HG02885 (cell line): ENCODE measurements around the gene CDKAL1.

Experiments used
- ATAC-seq: cut with Tn5 transposase; IDR thresholded peaks from one replicate; pipeline ENCODE4 v1.9.1; 2021; ENCODE audit warnings: mild to moderate bottlenecking; ENCODE audit not compliant: unreplicated experiment, poor library complexity

Gene CDKAL1

GRCh38 chr6:20771409-20771808 is 237.2 kb downstream of the CDKAL1 start:
- no peak for ATAC-seq

- ATAC-seq: no peak
These were observed 239.6 kb downstream of the CDKAL1 start for GRCh38 chr6:20773822-20774221.

- no peak for ATAC-seq
These were observed 241.7 kb downstream of the CDKAL1 start for GRCh38 chr6:20775981-20776380.

GRCh38 chr6:20777801-20778200 is 243.5 kb downstream of the CDKAL1 start:
- ATAC-seq: no peak

- ATAC-seq: no peak
These were observed 244.2 kb downstream of the CDKAL1 start for GRCh38 chr6:20778459-20778858.

GRCh38 chr6:20778912-20779311 is 244.7 kb downstream of the CDKAL1 start:
- no peak for ATAC-seq

GRCh38 chr6:20789162-20789561 is 254.9 kb downstream of the CDKAL1 start:
- ATAC-seq: no peak

- ATAC-seq: no peak
These were observed 256.0 kb downstream of the CDKAL1 start for GRCh38 chr6:20790032-20790791.

GRCh38 chr6:20791074-20791473 is 256.8 kb downstream of the CDKAL1 start:
- no peak for ATAC-seq

- no peak for ATAC-seq
These were observed 257.7 kb downstream of the CDKAL1 start for GRCh38 chr6:20791944-20792343.

GRCh38 chr6:20793174-20793573 is 258.9 kb downstream of the CDKAL1 start:
- no peak for ATAC-seq

GRCh38 chr6:20797597-20797996 is 263.3 kb downstream of the CDKAL1 start:
- ATAC-seq: no peak

- no peak for ATAC-seq
These were observed 266.0 kb downstream of the CDKAL1 start for GRCh38 chr6:20800229-20800628.

- no peak for ATAC-seq
These were observed 266.4 kb downstream of the CDKAL1 start for GRCh38 chr6:20800653-20801052.

GRCh38 chr6:20801595-20801994 is 267.3 kb downstream of the CDKAL1 start:
- no peak for ATAC-seq

GRCh38 chr6:20802596-20802995 is 268.3 kb downstream of the CDKAL1 start:
- no peak for ATAC-seq

- ATAC-seq: peak; percentile 54
These were observed 270.8 kb downstream of the CDKAL1 start for GRCh38 chr6:20805021-20805420.

- no peak for ATAC-seq
These were observed 272.4 kb downstream of the CDKAL1 start for GRCh38 chr6:20806669-20807068.

- ATAC-seq: no peak
These were observed 274.2 kb downstream of the CDKAL1 start for GRCh38 chr6:20808439-20808838.

- no peak for ATAC-seq
These were observed 274.7 kb downstream of the CDKAL1 start for GRCh38 chr6:20808924-20809323.

GRCh38 chr6:20810727-20811108 is 276.5 kb downstream of the CDKAL1 start:
- no peak for ATAC-seq

- ATAC-seq: no peak
These were observed 277.0 kb downstream of the CDKAL1 start for GRCh38 chr6:20811109-20811761.
